Uterus (tissue), 2 donors: ENCODE measurements around the gene RGL1.

ENCODE experiments used
- POLR2A ChIP-seq, 2 donors: fragments of 450-650 bp; IDR thresholded peaks; one replicate each; pipeline ENCODE4 v1.6.1; 2016; ENCODE audit warnings: antibody characterized with exemption in 2 of 2, mild to moderate bottlenecking in 1 of 2, moderate library complexity in 1 of 2
- TF ChIP-seq, protein P1 (sequence below), 4 experiments: fragments of 200-600 bp in 2 of 4; fragments of 450-650 bp in 2 of 4; sonication (generic) in 2 of 4; IDR thresholded peaks; one replicate each; pipeline ENCODE4 v1.5.1; 2016 to 2019; ENCODE audit warnings: antibody characterized with exemption in 4 of 4, mild to moderate bottlenecking in 2 of 4, moderate library complexity in 1 of 4

DNA sequence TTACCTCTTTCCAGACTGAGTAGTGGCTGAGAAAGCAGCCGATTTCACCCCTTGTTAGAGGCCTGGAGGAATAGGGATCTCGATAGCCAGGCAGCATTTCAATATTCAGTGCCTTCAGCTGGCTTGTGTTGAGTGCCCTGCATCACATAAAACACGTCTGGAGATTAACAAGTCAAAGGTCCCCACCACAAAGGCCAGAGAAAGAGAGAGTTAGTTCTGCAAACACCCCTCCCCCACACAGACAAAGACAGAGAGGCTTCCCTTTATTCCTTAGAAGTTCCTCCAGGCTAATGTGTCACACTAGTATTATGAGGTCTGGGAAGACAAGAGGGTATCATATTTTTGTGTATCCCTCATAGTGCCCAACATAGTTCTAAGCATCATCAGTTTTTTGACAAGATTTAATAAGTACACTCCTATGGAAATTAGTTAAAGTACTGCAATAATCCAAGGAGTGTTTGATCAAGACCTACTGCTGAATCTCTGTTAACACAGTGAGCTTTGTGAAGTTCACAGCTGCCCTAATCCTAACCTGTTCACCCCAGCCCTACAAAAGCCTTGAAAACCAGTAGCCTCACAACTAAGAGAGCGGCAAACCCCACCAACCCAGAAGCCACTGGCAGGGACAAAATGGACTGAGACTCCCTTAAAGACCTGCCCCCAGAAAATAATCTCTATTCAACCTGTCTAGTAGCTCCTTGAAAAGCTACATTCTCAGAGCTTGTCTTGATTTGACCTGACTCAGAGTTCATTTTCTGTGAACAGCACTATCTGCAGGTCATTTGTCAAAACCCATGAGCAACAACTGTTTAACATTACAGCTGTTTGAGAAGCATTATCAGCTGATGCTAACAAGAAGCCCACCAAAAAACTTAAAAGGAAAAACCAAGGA lies 140.8 kb downstream of the RGL1 start:
- TF ChIP-seq, protein P1, sequence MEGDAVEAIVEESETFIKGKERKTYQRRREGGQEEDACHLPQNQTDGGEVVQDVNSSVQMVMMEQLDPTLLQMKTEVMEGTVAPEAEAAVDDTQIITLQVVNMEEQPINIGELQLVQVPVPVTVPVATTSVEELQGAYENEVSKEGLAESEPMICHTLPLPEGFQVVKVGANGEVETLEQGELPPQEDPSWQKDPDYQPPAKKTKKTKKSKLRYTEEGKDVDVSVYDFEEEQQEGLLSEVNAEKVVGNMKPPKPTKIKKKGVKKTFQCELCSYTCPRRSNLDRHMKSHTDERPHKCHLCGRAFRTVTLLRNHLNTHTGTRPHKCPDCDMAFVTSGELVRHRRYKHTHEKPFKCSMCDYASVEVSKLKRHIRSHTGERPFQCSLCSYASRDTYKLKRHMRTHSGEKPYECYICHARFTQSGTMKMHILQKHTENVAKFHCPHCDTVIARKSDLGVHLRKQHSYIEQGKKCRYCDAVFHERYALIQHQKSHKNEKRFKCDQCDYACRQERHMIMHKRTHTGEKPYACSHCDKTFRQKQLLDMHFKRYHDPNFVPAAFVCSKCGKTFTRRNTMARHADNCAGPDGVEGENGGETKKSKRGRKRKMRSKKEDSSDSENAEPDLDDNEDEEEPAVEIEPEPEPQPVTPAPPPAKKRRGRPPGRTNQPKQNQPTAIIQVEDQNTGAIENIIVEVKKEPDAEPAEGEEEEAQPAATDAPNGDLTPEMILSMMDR (IDR thresholded peaks at IDR 0.05), result no peak
- no peak for TF ChIP-seq POLR2A (IDR thresholded peaks at IDR 0.05)
